NB4 (cell line): ENCODE data around the gene CASQ2.

Experiments used
- DNase-seq: peaks from one replicate; pipeline ENCODE4 v3.0.0; 2010; ENCODE audit warnings: low read depth
- H3K4me3 ChIP-seq: one replicate; pipeline ENCODE4 v1.5.1; 2011; ENCODE audit warnings: mild to moderate bottlenecking, low read depth, low read length, moderate library complexity
- CTCF ChIP-seq: IDR thresholded peaks from one replicate; pipeline ENCODE4 v1.5.1; 2012; ENCODE audit warnings: low read depth, low read length
- MYC ChIP-seq: IDR thresholded peaks from 2 replicates; pipeline ENCODE4 v1.6.1; 2011; ENCODE audit warnings: low read depth, low read length
- POLR2A ChIP-seq: IDR thresholded peaks from 2 replicates; pipeline ENCODE4 v1.6.1; 2011; ENCODE audit warnings: mild to moderate bottlenecking; ENCODE audit not compliant: insufficient read length; ENCODE audit errors: extremely low read depth
- TF ChIP-seq, protein P1 (sequence below): IDR thresholded peaks from 2 replicates; pipeline ENCODE4 v1.6.1; 2011; ENCODE audit warnings: low read depth, low read length

The CASQ2 gene

DNA sequence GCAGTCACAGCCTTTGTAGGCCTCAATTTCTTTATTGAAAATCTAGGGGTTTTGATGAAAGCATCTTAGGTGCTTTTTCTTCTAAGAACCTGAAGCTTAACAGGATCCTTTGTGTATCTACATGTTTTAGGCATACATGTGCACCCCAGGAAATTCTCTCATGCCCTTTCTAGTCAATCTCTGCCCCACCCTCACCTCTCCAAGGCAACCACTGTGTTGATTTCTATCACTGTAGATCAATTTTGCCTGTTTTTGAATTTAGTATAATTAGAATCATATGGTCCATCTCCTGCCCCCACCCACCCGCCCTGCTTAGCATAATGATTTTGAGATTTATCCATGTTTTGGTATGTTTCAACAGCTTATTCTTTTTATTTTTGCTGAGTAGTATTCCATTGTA is 107.4 kb downstream of the CASQ2 start:
- TF ChIP-seq MYC = no peak
- no peak for TF ChIP-seq CTCF
- no peak for TF ChIP-seq POLR2A
- no peak for DNase-seq
- no peak overlapping the region for H3K4me3 ChIP-seq

- TF ChIP-seq MYC (no peak), POLR2A (no peak), CTCF (no peak)
- TF ChIP-seq, protein P1, sequence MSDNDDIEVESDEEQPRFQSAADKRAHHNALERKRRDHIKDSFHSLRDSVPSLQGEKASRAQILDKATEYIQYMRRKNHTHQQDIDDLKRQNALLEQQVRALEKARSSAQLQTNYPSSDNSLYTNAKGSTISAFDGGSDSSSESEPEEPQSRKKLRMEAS = no peak
- DNase-seq = no peak
- no peak overlapping the region for H3K4me3 ChIP-seq
Observed at GRCh38 chr1:115660151-115660550, 108.4 kb downstream of the CASQ2 start.

- DNase-seq = no peak
- TF ChIP-seq POLR2A = no peak
- TF ChIP-seq, protein P1 = no peak
- TF ChIP-seq CTCF = no peak
- TF ChIP-seq MYC = no peak
- no peak overlapping the region for H3K4me3 ChIP-seq
Observed at GRCh38 chr1:115658646-115659045, 109.9 kb downstream of the CASQ2 start.

DNA sequence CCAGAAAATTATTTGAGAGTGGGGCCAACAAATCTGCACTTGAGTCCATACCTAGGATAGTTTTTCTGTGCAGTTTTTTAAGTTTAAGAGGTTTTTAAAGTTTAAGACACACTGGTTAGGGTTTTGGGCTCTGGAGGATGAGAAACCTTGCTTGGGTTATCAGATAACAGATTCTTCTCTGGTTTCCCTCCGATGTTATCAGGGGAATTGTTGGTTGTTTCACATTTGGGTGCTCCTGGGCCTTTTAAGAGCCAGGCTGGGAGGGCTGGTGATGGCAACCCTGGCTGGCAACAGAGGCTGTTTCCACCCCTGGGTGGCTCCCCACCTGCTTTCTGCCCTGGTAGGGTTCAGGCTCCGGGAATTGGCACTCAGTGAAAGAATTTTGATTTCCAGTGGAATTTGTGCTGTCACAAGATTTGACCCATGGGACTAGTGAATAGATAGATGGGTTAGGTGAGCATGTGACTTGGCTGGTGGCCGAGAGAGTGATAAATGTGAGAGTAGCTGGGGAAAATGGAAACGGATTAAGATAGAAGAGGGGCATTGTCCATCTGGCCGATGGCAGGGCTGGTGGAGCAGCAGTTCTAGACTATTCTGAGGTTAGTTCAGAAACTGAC is 111.9 kb downstream of the CASQ2 start:
- no peak overlapping the region for H3K4me3 ChIP-seq
- TF ChIP-seq CTCF (no peak), MYC (no peak), POLR2A (no peak)
- TF ChIP-seq, protein P1 = no peak
- DNase-seq = no peak

GRCh38 chr1:115655916-115656315 is 112.6 kb downstream of the CASQ2 start:
- no peak overlapping the region for H3K4me3 ChIP-seq
- no peak for DNase-seq
- TF ChIP-seq, protein P1 = no peak
- TF ChIP-seq MYC (no peak), CTCF (no peak), POLR2A (no peak)

- TF ChIP-seq CTCF = no peak
- no peak for DNase-seq
- H3K4me3 ChIP-seq = no peak overlapping the region
Observed at GRCh38 chr1:115655306-115655663, 113.2 kb downstream of the CASQ2 start.
